Mammary epithelial cell (primary cell): ENCODE measurements around the gene LRP1.

Experiments used
- CTCF ChIP-seq, 2 donors: IDR thresholded peaks in 1 of 2; conservative IDR thresholded peaks in 1 of 2; 2 replicates each; pipeline ENCODE4 v1.5.1; 2011 to 2012; ENCODE audit warnings: inconsistent platforms in 2 of 2, low read length in 2 of 2, mild to moderate bottlenecking in 2 of 2, control low read depth in 1 of 2, low read depth in 1 of 2; ENCODE audit not compliant: insufficient read depth in 1 of 2; ENCODE audit errors: extremely low read depth in 1 of 2
- EZH2 ChIP-seq: IDR thresholded peaks from 2 replicates; pipeline ENCODE4 v1.6.1; 2012; ENCODE audit warnings: low read length, inconsistent platforms, borderline replicate concordance

- TF ChIP-seq CTCF (conservative IDR thresholded peaks at IDR 0.05 in 1 of 2, IDR thresholded peaks at IDR 0.05 in 1 of 2; ENCODE audit: extremely low read depth in 1 of 2, insufficient read depth in 1 of 2, low read depth in 1 of 2, low read length in 2 of 2) (no peak), EZH2 (no peak)
Measured at GRCh38 chr12:57202321-57202720, 74.0 kb downstream of the LRP1 start.
